ENCODE results near the gene TAF15. TPM values are rescaled to one million over a fixed set of nuclear protein-coding genes. Genes with fewer than 3 reads are reported as not detected.
A peak's percentile ranks its signal among the peaks of the same experiment; 100 is the strongest.

TAF15 gene
- total RNA-seq, 1 donor from 2014 or later: 143 TPM

DNA sequence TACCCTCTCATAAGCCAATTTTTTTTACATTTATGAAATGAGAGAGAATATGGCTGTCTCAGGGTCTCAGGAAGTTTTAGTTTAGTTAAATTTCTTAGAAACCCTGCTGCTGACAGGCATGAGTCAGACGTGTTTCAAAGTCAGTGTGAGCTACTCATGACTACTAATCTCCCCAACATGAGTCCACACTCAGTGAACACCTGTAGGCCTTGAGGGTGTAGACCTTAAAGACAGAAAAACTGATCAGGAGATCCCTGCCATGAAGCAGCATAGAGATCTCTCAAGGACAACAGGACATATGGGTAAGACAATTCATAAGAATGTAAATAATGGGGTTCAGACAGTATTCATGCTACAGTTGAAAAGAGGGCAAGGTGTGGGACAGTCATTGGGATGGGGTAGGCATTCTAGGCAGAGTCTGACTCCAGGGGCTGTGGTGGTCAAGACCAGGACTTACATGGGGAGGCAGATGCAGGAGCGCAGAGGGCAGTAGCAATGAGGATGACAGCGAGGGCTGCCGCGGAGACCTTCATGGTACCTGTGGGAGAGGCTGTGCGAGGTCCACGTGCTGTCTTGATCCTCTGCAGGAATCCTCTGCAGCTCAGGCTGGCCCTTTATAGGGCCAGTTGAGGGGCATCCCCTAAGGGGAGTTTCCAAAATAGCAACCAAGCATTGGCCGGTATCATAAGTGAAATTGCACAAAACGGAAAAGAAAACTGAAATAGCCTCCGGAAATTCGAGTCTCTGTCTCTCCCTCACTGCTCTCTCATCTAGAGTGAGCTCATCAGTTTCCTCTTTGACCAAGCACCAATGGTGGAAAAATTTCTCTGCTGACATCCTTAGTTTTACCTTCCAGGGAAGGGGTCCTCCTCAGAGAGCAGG lies 70.7 kb downstream of the TAF15 start, which contains the start of gene CCL5:
CCL5 (minus strand) TSS at position 588 of the 882 bp plus-strand sequence.
- peaks cover 10% of the 10 kb centered on the region for H3K4me1 ChIP-seq
- no peaks in the 10 kb centered on the region for H3K36me3 ChIP-seq
- no peak within 1 kb of the TSS for H3K27ac ChIP-seq
- TF ChIP-seq, protein P1, sequence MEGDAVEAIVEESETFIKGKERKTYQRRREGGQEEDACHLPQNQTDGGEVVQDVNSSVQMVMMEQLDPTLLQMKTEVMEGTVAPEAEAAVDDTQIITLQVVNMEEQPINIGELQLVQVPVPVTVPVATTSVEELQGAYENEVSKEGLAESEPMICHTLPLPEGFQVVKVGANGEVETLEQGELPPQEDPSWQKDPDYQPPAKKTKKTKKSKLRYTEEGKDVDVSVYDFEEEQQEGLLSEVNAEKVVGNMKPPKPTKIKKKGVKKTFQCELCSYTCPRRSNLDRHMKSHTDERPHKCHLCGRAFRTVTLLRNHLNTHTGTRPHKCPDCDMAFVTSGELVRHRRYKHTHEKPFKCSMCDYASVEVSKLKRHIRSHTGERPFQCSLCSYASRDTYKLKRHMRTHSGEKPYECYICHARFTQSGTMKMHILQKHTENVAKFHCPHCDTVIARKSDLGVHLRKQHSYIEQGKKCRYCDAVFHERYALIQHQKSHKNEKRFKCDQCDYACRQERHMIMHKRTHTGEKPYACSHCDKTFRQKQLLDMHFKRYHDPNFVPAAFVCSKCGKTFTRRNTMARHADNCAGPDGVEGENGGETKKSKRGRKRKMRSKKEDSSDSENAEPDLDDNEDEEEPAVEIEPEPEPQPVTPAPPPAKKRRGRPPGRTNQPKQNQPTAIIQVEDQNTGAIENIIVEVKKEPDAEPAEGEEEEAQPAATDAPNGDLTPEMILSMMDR (IDR thresholded peaks at IDR 0.05): no peak
- DNase-seq (no peak), ATAC-seq (peak; percentile 75 to 76)
- H3K27me3 ChIP-seq (ENCODE audit: low read depth): no peaks in the 10 kb centered on the region
- H3K9me3 ChIP-seq: no peaks in the 10 kb centered on the region
- peak within 1 kb of the TSS; percentile 6 for H3K4me3 ChIP-seq
- intact Hi-C loops (cut with DNase I): no loop called here

DNA sequence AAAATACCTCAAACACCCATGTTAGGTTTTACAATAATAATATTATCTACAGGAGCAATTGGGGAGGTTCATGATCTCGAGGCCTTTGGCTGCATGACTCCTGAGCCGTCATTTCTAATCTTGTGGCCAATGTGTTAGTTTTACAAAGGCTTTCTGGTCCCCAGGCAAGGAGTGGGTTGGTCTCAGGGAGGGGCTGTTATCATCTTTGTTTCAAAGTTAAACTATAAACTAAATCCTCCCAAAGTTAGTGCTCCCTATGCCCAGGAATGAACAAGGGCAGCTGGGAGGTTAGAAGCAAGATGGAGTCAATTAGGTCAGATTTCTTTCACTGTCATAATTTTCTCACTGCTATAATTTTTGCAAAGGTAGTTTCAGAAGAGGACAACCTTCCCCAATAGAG lies 80.0 kb downstream of the TAF15 start:
- intact Hi-C loops (cut with DNase I): no loop called here
- peaks cover 4% of the 10 kb centered on the region for H3K4me1 ChIP-seq
- ATAC-seq (peak in 1 of 2 donors; percentile 45), DNase-seq (no peak)
- H3K4me3 ChIP-seq: no peak overlapping the region
- H3K27ac ChIP-seq: no peak overlapping the region
- TF ChIP-seq, protein P1 (IDR thresholded peaks at IDR 0.05): no peak
- no peaks in the 10 kb centered on the region for H3K27me3 ChIP-seq (ENCODE audit: low read depth)
- H3K9me3 ChIP-seq: no peaks in the 10 kb centered on the region
- H3K36me3 ChIP-seq: no peaks in the 10 kb centered on the region

DNA sequence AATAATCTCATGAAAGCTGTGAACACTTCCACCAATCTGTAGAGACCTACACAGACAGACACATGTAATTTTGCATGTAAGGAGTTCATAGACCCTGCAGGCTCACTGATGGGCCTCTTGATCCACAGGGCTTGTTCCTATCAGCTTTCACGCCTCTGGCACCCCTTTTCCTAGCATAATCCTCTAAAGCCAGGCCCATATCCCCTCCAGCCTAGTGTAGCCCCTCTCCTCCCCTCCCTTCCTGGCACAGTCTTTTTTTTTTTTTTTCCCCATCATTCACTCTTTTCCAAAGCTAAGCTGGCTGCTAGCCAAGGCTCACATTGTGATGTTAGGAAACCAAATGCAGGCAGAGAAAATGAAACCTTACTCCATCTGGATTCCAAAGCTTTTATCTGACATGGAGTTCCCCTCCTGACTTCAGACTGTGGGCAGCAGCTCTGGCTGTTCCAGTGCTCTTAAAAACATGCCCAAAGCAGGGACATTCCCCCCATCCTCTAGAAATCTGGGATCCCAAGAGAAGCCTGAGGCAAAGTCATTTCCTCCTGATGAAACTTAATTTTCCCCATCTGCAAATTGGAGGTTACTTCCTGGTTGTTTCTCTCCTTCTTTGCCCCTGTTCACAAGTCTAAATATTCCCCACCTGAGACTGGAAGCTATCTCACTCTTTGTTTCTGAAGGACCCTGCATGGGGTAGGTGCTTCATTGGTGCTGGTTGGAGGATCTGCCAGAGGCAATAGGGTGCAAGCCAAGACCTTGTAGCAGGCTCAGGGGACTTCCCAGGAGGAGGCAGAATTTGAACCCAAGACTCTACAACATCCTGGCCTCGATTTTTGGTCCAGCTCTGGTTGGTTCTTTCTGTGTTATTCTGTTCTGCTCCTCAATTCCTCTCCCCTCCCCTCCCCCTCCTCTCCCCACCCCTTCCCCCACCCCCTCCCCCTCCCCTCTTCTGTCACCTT lies 80.8 kb downstream of the TAF15 start:
- H3K27me3 ChIP-seq (ENCODE audit: low read depth): no peaks in the 10 kb centered on the region
- TF ChIP-seq, protein P1 (IDR thresholded peaks at IDR 0.05): no peak
- no peak for DNase-seq
- H3K36me3 ChIP-seq: no peaks in the 10 kb centered on the region
- peak overlapping the region; percentile 33 for H3K27ac ChIP-seq
- H3K9me3 ChIP-seq: no peaks in the 10 kb centered on the region
- intact Hi-C loops (cut with DNase I): no loop called here
- H3K4me3 ChIP-seq: no peak overlapping the region
- H3K4me1 ChIP-seq: peaks cover 4% of the 10 kb centered on the region
- ATAC-seq: no peak

DNA sequence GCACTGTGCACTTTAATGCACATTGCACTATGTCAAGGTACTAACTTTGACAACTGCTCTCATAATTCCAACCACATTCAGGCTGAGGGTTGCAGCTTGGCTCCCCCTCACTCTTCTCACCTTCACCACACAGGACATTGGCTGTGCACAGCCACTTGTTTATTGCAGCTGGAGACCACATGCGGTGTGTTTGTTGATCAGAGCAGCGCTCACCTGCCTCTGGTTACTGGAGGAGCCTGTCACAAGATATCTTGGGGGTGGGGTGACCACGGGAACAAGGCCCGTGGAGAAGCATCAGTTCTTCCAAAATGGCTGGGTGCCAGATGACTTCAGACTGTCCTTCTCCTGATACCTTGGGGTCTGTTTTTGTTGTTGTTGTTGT lies 81.5 kb downstream of the TAF15 start:
- H3K27ac ChIP-seq: no peak overlapping the region
- no peaks in the 10 kb centered on the region for H3K27me3 ChIP-seq (ENCODE audit: low read depth)
- no peaks in the 10 kb centered on the region for H3K36me3 ChIP-seq
- intact Hi-C loops (cut with DNase I): no loop called here
- DNase-seq: no peak
- H3K4me3 ChIP-seq: no peak overlapping the region
- H3K9me3 ChIP-seq: no peaks in the 10 kb centered on the region
- ATAC-seq: peak; percentile 64 to 81
- H3K4me1 ChIP-seq: peaks cover 4% of the 10 kb centered on the region
- TF ChIP-seq, protein P1 (IDR thresholded peaks at IDR 0.05): no peak

DNA sequence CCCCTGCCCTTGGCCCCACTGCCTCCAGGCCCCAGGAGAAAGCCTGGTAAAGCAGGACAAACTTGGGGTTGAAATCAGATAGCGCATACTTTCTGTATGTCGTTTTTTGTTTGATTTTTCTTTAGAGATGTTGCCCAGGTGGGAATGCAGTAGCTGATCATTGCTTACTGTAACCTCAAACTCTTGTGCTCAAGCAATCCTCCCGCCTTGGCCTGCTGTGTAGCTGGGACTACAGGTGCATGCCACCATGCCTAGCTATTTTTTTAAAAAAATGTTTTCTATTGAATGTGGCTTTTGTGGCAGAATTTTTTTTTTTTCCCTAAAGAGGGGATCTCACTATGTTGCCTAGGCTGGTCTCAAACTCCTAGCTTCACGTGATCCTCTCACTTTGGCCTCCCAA lies 82.0 kb downstream of the TAF15 start:
- H3K4me1 ChIP-seq: peaks cover 4% of the 10 kb centered on the region
- TF ChIP-seq, protein P1 (IDR thresholded peaks at IDR 0.05): no peak
- no peak overlapping the region for H3K4me3 ChIP-seq
- no peaks in the 10 kb centered on the region for H3K36me3 ChIP-seq
- intact Hi-C loops (cut with DNase I): no loop called here
- no peaks in the 10 kb centered on the region for H3K9me3 ChIP-seq
- no peak for DNase-seq
- H3K27ac ChIP-seq: no peak overlapping the region
- H3K27me3 ChIP-seq (ENCODE audit: low read depth): no peaks in the 10 kb centered on the region
- ATAC-seq: no peak
